ENCODE data around the gene FLYWCH1.

FLYWCH1 gene

DNA sequence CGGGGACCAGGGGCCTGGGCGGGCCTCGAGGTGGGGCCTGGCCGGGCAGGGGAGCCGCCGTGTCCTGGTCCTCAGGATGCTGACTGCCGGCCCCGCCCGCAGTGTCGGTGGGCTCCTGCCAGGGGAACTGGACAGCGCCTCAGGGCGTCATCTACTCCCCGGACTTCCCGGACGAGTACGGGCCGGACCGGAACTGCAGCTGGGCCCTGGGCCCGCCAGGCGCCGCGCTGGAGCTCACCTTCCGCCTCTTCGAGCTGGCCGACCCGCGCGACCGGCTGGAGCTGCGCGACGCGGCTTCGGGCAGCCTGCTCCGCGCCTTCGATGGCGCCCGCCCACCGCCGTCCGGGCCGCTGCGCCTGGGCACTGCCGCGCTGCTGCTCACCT is 55.1 kb downstream of the FLYWCH1 start:
- in situ Hi-C loops (cut with MboI; ENCODE audit: low sequenced_read_pairs) = no loop called here

GRCh38 chr16:2967211-2967631 is 55.5 kb downstream of the FLYWCH1 start:
- in situ Hi-C loops (cut with MboI; ENCODE audit: low sequenced_read_pairs) = no loop called here

DNA sequence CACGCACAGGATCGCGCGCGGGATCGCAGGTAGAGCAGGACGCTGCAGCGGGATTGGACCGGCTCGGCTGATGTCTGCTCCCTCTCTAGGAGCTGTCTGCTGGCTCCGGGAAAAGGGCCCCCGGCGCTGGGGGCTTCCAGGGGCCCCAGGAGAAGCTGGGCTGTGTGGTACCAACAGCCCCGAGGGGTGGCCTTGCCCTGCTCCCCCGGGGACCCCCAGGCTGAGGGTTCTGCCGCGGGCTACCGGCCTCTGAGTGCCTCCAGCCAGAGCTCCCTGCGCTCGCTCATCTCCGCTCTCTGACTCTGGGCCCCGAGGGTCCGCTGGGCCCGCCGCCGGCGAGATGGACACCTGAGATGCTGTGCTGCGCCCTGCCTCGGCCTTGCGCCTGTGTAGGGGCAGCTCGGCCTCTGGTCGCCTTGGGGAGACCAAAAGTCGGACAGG is 56.0 kb downstream of the FLYWCH1 start:
- in situ Hi-C loops (cut with MboI; ENCODE audit: low sequenced_read_pairs) = no loop called here

DNA sequence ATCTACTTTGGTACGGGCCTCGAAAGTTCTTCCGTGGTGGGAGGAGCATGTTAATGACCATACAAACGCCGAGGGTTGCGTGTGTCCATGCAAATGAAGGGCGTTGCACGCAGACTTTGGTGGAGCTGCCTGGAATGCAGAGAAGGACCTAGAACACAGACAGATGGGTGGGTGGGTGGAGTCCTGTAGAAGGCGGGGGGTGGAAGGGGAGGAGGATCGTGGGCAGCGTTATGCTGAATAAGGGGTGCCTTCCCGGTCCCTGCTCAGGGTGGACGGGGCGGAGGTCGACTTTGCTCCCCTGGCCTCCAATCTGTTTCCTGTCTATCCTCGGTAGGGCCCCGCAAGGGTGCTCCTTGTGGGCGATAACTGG is 56.6 kb downstream of the FLYWCH1 start:
- in situ Hi-C loops (cut with MboI; ENCODE audit: low sequenced_read_pairs) = no loop called here

DNA sequence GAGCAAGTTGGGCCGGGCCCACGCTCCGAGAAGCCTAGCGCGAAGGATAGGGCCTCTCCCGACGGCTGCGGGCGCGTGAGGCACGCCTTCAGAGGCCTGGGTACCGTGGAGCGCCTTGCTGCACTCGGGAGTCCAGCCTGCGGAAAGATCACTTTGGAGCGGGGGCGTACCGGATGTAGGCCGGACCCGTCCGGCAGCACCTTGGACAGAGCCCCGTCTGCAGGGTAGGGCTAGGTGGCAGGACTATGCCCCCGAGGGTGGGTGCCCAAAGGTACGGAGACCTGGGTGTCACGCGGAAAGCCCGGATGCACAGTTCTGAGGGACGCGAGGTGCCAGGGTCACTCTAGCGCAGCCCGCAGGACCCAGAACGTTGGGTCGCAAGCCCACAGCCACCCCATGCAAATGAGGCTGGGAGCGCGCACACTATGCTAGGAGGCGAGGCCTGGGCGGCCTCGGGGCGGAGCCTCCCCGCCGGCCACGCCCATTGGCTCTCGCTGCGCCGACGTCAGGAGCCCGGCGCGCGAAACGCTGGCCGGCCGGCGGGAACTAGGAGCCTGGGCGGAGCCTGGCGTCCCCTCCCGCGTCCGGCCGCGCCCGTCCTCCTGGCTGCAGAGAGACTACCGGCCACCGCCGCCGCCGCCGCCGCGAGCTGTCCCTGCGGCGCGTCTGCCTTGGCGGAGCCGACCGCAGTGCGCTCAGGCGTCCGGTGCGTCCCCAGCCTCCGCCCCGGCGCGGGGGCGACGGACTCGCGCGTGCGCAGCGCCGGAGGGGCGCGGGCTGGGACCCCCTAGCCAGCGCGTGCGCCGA is 57.2 kb downstream of the FLYWCH1 start, which contains the start of gene PAQR4:
TSS of gene PAQR4 (plus strand) at position 611 of the 807 bp plus-strand sequence. CDS start 327 bp downstream, outside the sequence.
- in situ Hi-C loops (cut with MboI; ENCODE audit: low sequenced_read_pairs) = no loop called here

GRCh38 chr16:2969545-2970521 is 58.1 kb downstream of the FLYWCH1 start:
- in situ Hi-C loops (cut with MboI; ENCODE audit: low sequenced_read_pairs) = no loop called here

- in situ Hi-C loops (cut with MboI; ENCODE audit: low sequenced_read_pairs) = no loop called here
Measured at GRCh38 chr16:2970563-2970962, 58.8 kb downstream of the FLYWCH1 start.

DNA sequence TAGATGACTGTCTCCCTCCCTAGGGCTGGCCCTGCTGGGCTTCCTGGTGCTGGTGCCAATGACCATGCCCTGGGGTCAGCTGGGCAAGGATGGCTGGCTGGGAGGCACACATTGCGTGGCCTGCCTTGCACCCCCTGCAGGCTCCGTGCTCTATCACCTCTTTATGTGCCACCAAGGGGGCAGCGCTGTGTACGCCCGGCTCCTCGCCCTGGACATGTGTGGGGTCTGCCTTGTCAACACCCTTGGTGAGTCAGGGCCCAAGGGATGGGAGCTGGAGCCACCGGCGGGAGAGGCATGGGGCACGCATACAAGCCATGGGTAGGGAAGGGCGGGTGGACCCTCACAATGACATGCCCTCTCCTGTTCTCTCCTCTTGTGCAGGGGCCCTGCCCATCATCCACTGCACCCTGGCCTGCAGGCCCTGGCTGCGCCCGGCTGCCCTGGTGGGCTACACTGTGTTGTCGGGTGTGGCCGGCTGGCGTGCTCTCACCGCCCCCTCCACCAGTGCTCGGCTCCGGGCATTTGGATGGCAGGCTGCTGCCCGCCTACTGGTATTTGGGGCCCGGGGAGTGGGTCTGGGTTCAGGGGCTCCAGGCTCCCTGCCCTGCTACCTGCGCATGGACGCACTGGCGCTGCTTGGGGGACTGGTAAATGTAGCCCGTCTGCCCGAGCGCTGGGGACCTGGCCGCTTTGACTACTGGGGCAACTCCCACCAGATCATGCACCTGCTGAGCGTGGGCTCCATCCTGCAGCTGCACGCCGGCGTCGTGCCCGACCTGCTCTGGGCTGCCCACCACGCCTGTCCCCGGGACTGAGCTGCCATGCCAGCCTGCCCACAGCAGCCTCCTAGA is 59.6 kb downstream of the FLYWCH1 start:
- in situ Hi-C loops (cut with MboI; ENCODE audit: low sequenced_read_pairs) = no loop called here

- in situ Hi-C loops (cut with MboI; ENCODE audit: low sequenced_read_pairs) = no loop called here
Measured at GRCh38 chr16:2971985-2972784, 60.5 kb downstream of the FLYWCH1 start.

DNA sequence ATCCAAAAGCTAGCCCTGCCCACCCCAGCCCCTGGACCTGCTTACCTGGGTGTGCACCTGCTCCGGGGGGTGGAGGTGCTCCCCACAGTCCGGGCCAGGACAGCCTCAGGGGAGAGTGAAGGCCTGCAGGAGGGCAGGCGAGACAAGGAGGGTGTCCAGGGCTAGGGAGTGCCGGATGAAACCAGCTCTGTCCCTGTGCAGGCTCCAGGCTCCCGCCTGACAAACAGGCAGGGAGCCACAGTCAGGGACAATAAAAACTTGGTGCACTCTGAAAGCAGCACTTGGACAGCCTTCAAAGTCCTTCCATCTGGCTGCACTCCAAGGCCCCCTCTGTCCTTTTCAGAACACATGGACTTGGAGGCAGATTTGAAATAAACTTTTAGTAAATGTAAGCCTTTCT is 61.4 kb downstream of the FLYWCH1 start:
- in situ Hi-C loops (cut with MboI; ENCODE audit: low sequenced_read_pairs) = no loop called here

GRCh38 chr16:2973605-2974318 is 62.0 kb downstream of the FLYWCH1 start:
- in situ Hi-C loops (cut with MboI; ENCODE audit: low sequenced_read_pairs) = no loop called here

DNA sequence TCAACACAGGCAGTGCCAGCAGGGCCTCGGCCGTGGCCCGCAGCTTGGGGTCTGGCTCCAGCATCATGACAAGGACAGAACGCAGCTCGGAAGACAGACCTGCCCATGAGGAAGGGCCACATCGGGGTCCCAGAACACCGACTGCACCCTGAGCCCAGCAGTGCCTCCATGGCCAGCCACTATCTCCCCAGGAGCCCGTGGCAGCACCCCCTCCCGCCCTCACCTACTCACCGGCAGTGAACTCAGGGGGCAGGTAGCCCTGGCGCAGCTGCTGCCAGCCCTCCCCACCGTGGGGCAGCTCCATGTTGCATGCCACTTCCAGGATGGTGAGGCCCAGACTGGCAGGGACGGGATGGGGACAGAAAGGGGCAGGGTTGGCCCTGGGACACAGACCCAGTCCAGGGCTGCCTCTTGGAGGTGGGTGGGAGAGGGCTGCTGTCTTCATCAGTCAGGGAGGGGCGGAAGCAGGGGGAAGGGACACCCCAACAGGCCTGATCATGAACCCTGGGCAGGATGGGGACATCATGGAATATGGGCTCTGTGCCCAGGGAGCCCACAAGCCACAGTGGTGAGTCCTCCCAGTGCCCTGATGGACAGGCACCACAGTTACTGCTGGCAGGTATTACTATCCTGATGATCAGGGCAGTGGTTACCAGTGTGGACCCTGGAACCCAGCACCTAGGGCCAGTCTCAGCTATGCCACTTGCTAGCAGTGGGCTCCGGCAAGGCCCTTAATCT is 62.8 kb downstream of the FLYWCH1 start:
- in situ Hi-C loops (cut with MboI; ENCODE audit: low sequenced_read_pairs) = no loop called here

GRCh38 chr16:2975161-2975795 is 63.5 kb downstream of the FLYWCH1 start:
- in situ Hi-C loops (cut with MboI; ENCODE audit: low sequenced_read_pairs) = no loop called here

- in situ Hi-C loops (cut with MboI; ENCODE audit: low sequenced_read_pairs) = no loop called here
Measured at GRCh38 chr16:2976201-2976600, 64.5 kb downstream of the FLYWCH1 start.

DNA sequence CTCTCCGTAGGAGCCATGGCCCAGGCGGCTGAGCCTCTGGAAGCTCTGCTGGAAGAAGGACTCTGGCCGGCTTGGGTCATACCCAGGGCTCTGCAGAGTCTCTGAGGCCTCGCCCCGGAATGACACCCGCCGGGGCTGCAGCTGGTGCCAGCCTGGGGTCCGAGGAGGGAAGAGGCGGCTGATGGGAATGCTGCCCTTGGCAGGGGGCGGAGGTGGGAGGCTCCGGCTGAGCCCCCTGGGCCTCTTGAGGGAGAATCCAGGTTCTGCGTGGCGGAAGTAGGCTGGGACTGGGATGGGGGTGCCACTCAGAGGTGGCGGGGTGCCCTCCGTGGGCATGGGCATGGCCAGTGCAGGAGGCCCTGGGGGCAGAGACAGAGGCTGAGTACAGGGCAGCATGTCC is 64.9 kb downstream of the FLYWCH1 start:
- in situ Hi-C loops (cut with MboI; ENCODE audit: low sequenced_read_pairs) = no loop called here

GRCh38 chr16:2977440-2977839 is 65.7 kb downstream of the FLYWCH1 start:
- in situ Hi-C loops (cut with MboI; ENCODE audit: low sequenced_read_pairs) = no loop called here

- in situ Hi-C loops (cut with MboI; ENCODE audit: low sequenced_read_pairs) = no loop called here
Measured at GRCh38 chr16:2979669-2980226, 68.0 kb downstream of the FLYWCH1 start.

Data from hTERT RPE-1 (cell line).